Amniotic epithelial cell (primary cell): ENCODE measurements around the gene ZNF500.

ENCODE experiments used
- DNase-seq: peaks from one replicate; pipeline ENCODE4 v3.0.0-alpha.2; 2010; ENCODE audit warnings: low read depth

The ZNF500 gene

DNA sequence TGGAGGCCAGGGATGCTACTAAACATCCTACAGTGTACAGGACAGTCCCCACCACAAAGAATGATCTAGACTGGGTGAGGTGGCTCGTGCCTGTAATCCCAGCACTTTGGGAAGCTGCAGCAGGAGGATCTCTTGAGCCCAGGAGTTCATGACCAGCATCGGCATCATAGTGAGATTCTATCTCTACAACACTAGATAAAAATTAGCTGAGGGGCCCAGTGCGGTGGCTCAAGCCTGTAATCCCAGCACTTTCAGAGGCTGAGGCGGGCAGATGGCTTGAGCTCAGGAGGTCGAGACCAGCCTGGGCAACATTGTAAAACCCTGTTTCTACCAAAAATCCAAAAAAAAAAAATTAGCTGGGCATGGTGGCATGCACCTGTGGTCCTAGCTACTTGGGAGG is 5.4 kb upstream of the ZNF500 start:
- DNase-seq, result no peak

DNA sequence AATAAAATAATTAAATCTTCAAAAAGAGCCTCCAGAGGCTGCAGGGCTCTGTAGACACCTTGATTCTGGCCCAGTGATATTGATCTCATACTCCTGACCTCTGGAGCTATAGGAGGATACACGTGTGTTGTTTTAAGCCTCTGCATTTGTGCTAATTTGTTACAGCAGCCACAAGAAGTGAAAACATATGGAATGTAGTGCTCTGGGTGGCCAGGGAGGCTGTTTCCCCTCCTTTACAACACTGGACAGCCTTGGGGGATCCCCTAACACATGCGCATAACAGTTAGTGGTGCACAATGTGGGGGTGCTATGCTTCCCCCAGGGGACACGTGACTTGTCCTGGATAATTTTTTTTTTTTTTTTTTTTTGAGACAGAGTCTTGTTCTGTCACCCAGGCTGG is 4.7 kb upstream of the ZNF500 start:
- no peak for DNase-seq

DNA sequence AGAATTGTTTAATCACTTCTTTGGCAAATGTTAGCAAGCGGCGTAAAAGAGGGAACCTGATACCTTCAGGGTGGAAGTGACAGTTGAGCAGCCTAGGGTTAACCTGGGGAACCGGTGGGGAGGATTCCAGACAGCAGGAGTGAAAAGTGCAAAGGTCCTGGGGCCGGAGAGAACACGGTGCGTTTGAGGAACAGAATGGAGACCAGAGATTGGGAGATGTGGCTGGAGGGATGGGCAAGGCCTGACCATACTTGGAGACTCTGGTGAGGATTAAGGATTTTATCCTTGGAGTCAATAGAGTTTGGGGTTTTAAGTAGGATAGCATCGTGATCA is 2.3 kb upstream of the ZNF500 start:
- no peak for DNase-seq

GRCh38 chr16:4768549-4769305 is 1.8 kb upstream of the ZNF500 start:
- DNase-seq, result peak; percentile 91

DNA sequence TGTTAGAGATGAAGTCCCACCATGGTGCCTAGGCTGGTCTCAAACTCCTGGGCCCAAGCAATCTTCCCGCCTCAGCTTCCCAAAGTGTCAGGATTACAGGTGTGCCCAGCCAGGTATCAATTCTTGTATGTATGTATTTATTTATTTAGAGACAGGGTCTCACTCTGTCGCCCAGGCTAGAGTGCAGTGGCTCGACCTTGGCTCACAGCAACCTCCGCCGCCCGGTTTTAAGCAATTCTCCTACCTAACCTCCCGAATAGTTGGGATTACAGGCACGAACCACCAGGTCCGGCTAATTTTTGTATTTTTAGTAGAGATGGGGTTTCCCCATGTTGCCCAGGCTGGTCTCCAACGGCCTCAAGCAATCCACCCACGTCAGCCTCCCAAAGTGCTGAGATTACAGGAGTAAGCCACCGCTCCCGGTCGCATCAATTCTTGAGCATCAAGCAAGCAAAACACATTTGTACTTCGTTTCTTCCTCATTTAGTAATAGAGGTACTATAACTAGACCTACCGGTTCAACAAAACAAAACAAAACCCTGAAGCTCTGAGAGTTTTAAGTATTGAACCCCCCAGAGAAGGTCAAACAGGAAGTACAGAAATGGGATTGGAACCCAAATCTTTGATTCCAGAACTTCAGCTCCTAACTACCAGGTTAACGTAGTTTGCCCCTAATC is 1.0 kb upstream of the ZNF500 start:
- peak; percentile 23 for DNase-seq

GRCh38 chr16:4765511-4766474 is 1.2 kb downstream of the ZNF500 start:
- no peak for DNase-seq

- DNase-seq, result no peak
Measured at GRCh38 chr16:4763791-4764190, 3.2 kb downstream of the ZNF500 start.

DNA sequence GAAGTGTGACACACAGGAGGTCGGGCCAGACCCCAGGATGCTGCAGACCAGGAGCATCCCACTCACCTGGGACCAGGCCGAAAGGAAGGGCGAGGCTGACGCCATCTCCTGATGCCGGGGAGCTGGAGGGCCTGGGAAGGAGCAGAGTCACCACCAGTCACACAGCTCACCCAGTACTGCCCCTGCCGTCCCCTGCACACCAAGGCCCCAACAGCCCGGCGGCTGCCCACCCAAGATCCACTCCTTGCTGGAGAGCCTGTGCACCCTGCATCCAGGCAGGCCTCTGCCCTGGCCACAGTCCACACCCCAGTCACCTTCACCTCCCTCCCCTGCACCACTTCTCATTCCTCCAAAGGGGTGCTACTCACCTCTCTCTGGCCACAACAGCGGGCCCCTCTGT is 4.8 kb downstream of the ZNF500 start:
- no peak for DNase-seq

- no peak for DNase-seq
Measured at GRCh38 chr16:4760221-4760910, 6.6 kb downstream of the ZNF500 start.

GRCh38 chr16:4755687-4756086 is 11.3 kb downstream of the ZNF500 start:
- DNase-seq, result no peak

DNA sequence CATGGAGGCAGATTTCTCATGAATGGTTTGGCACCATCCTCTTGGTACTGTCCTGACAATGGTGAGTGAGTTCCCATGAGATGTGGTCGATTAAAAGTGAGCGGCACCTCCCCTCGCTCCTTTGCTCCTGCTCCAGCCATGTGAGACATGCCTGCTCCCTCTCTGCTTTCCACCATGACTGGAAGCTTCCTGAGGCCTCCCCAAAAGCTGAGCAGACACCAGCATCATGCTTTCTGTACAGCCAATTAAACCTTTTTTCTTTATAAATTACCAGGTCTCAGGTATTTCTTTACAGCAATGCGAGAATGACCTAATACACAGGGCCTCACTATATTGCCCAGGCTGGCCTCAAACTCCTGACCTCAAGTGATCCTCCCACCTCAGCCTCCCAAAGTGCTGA is 12.1 kb downstream of the ZNF500 start:
- no peak for DNase-seq

DNA sequence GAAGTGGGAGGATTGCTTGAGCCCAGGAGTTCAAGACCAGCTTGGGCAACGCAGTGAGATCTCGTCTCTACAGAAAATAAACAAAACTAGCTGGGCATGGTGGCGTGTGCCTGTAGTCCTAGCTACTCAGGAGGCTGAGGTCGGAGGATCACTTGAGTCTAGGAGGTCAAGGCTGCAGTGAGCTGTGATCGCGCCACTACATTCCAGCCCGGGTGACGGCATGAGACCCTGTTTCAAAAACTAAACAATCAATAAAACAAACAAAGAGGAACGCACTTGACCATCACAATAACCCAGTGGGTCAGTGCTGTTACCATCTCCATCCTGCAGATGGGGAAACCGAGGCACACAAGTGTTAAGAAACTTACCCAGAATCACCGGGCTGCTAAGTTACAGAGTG is 13.7 kb downstream of the ZNF500 start:
- DNase-seq, result no peak

GRCh38 chr16:4752351-4753100 is 14.4 kb downstream of the ZNF500 start:
- no peak for DNase-seq

GRCh38 chr16:4750896-4751295 is 16.1 kb downstream of the ZNF500 start:
- DNase-seq, result no peak

GRCh38 chr16:4749700-4750257 is 17.2 kb downstream of the ZNF500 start:
- no peak for DNase-seq

DNA sequence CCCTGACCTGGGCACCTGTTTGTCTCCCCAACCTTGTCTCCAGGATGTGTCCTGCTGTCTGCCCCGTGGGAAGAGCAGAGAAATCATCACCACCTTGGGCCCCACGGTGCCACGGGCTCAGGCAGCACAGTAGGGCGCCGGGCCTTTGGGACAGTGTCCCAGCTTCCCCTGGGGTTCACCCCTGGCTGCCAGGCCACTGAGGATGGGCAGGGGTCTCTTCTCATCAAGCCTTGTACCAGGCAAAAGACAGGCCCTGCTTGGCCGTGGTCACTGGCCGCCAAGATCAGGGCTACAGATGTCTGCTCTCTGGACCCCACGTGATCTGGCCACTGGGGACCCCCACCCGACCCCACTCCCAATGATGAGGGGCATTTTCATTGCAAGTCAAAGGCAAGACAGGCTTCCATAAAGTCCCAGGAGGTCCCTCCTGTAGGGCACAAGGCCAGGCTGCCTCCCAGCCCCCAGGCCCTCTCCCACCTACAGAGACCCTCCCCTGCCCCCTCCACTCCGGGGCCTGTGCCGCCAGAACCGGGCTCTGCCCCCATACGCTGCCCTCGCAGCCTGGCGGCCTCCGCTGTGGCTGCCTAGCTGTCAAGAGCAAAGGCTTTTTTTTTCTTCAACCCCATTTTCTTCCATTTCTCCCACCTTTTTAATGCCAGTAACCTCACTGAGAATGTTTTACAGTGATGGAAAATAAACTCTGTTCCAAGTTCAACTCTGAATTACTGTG is 18.1 kb downstream of the ZNF500 start:
- no peak for DNase-seq

- DNase-seq, result no peak
Measured at GRCh38 chr16:4747906-4748681, 18.9 kb downstream of the ZNF500 start.

DNA sequence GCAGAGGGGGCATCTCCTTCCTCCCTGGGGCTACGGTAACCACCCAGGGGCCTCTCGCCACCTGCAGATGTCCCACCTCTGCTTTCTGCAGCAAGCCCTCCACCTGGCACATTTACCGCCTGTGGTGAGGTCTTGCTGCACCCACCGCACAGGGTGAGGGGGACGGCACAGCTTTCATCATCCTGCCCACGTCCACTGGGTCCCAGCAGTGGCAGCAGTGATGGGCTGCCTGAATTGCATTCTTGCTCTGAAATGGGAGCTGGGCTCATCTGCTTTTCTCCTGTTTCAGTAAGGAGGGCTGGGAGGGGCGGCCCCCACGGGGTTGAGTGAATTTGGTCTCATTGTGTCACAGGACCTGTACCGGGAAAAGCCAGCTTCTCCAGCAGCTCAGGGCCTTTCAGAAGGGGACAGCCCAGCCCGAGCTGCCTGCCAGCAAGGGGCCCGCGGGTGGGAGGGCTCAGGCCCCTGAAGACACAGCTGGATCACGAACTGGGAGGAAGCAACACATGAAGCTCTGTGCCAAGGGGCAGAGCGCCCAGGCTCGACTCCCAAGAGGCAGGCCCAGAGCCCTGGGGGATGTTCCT is 19.9 kb downstream of the ZNF500 start:
- no peak for DNase-seq

DNA sequence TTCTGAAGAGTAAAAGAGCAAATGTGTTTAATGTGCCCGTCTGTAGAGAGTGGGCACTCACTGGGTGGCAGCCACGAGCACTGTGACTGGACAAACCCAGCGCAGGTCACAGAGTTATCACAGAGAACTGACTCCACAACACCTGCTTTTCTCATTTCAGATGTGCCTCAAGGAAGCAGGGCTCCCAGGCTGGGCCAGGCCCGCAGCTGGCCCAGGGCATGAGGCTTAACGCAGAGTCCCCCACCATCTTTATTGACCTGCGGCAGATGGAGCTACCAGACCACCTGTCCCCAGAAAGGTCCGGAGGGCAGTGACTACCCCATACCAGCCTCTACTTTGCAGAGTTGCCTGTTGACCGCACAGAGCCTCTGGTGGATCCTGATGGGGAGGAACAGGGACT is 20.7 kb downstream of the ZNF500 start:
- no peak for DNase-seq

DNA sequence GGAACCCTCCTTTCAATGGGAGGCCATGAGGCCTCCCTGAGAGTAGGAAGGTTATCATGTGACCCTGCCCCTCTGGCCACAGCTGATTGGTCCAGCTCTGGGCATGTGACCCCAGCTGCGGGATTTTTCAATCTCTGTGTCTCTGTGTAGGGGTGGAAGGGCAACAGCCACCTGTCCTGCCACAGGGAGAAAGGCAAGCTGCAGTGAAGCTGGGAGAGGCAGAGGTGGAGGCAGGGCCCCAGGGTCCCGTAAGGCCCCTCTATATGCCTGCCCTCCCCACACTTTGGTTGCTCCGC is 21.7 kb downstream of the ZNF500 start:
- DNase-seq, result no peak
